Measurements from ENCODE around the gene POLN.

DNA sequence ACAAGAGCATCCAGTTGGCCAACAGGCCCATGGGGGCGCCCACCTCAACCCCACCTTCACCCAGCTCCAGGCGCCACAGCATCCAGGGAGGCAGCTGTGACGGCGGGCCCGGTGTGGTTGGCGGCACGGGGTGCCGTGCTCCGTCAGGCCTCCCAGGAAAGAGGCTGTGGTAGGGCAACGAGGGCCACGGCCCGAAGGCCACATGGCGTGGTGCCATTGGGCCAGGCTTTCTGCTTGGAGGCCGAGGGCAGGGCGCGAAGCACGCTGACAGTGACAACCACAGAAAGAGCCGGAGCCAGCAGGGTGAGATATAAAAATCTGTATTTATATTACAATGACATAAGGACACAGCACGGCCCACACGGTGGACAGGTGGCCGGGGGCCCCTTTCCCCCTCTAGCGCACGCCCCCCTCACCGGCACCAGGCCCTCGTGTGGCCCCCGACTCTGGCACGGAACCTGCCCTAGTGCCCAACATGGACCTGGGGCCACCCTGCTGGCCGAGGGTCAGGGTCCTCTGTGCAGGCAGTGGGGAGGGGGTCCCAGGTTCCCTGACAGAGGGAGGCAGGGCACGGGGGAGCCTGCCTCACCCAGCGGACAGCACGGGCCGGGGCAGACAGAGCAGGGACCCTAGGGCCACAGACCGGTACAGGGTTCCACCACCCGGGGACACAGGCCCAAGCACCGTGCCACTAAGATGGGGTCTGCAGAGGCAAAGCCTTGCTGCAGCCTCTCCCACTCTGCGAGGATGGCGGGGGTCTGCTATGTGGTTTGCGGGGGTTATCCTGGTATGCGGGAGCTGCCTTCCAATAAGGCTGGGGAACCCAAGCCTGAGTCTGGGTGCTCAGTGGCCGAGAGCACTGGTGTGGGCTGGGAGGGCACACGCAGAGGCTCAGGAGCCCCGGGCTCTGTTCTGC, 5.5 kb upstream of the POLN start:
- TF ChIP-seq POLR2A (IDR thresholded peaks at IDR 0.05), result no peak
- TF ChIP-seq, protein P1, sequence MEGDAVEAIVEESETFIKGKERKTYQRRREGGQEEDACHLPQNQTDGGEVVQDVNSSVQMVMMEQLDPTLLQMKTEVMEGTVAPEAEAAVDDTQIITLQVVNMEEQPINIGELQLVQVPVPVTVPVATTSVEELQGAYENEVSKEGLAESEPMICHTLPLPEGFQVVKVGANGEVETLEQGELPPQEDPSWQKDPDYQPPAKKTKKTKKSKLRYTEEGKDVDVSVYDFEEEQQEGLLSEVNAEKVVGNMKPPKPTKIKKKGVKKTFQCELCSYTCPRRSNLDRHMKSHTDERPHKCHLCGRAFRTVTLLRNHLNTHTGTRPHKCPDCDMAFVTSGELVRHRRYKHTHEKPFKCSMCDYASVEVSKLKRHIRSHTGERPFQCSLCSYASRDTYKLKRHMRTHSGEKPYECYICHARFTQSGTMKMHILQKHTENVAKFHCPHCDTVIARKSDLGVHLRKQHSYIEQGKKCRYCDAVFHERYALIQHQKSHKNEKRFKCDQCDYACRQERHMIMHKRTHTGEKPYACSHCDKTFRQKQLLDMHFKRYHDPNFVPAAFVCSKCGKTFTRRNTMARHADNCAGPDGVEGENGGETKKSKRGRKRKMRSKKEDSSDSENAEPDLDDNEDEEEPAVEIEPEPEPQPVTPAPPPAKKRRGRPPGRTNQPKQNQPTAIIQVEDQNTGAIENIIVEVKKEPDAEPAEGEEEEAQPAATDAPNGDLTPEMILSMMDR (IDR thresholded peaks at IDR 0.05), result no peak
